Myocyte (in vitro differentiated cells): ENCODE results near the gene DUT. TPM values are rescaled to one million over a fixed set of nuclear protein-coding genes. Genes with fewer than 3 reads are reported as not detected.
"Not testable (repeated sequence)": the region's sequence is repeated elsewhere in the genome, so short reads cannot be mapped to it uniquely, and the experiment has no call there.

Experiments used
- DNase-seq: peaks from one replicate; pipeline ENCODE4 v3.0.0-alpha.2; 2012; ENCODE audit warnings: low read depth
- total RNA-seq: library from RNA; depleted of rRNA; stranded (reverse); fragments of >200 nt; gene quantifications from 2 replicates; pipeline ENCODE4 v1.2.3, GENCODE V29; 2014

Gene DUT
- total RNA-seq, 1 donor from 2014 or later = 80.9 TPM

DNA sequence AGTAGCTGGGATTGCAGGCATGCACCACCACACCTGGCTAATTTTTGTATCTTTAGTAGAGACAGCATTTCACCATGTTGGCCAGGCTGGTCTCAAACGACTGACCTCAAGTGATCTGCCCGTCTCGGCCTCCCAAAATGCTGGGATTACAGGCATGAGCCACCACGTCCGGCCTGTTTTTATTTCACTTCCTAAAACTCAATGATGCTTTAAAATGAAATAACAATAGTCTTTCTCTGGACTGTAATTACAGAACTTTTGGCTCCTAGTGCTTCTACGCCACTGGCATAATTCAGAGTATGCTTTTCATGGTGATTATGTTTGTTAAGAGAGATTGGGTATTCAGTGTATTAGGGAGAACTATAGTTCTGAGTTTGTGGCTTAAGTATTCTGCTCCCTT, 5.0 kb upstream of the DUT start:
- not testable (repeated sequence) for DNase-seq

DNA sequence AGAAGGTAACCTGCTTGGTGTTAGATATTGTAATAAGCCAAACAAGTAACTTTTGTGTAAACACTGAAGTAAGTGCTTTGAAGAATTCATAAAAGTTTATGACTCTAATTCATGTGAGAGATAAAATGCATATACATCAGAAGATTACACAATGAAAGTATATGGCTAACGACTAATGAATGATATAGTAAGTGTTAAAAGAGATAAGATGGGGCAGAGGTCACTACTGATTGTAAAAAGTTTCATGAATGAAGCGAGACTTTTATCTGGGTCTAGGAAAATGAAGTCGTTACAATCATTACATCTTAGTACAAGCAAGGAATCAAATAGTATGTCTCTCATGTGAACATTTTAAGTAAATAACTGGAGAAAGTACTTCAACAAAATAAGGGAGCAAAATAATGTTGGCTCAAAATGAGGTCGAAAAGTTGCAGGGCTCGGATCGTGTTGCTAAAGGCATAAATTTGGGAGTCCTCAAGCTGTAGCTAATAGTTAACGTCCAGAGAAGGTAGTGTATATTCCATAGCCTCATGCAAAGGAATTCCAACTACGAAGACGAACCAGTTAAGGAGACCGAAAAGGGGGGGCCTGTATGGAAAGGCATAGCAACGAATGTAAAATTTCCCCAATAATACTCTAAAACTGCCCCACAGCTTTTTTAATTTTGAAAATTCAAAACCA, 984 bp upstream of the DUT start:
- peak; percentile 8 for DNase-seq

DNA sequence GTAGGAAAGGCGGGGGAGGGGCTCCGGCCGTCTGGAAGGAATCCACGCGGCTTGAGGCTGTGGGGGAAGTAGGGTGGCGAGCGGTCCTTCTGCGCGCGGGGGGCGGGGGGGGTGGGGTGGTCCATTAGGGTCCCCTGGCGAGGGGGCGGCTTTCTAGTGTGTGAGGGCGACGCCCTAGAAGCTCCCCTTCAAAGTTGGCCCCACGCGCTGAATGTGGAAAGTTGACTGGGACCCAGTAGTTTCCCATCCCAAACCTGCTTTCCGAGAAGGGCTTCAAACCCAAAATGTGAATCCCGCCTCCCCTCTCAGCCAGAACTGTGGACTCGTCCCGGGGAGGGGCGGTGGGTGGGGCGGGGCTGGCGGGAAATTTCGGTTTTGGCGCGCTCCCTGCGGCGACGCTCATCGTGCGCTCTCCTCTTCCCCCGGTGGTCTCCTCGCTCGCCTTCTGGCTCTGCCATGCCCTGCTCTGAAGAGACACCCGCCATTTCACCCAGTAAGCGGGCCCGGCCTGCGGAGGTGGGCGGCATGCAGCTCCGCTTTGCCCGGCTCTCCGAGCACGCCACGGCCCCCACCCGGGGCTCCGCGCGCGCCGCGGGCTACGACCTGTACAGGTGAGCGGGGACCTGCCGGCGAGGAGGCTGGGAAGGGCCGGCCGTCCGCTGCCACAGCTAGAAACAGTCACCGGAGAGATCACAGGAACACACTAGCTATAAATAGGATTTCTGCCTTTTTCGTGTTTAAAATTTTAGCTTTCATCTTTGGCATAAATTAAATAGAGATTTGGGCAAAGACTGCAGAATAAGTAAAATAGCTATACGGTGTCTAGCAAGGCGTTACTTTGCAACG, 790 bp downstream of the DUT start:
- peak; percentile 73 for DNase-seq

DNA sequence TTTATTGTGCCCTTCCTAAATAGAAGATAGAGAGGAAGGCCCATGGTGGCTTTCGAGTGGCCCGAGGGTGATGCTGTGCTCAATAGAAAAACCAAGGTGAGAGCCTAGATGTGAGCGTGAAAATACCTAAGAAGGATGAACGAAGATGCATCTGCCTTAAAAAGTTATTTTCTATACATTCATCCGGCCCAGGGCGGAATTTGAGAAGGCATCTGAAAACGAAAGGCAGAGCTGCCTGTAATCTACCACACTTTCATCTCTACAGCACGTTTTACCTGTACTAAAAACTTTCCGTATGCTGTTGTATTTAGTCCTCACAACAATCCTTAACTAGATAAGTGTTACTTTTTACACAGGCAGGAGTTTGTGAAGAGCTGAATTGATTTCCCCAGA, 1.4 kb downstream of the DUT start:
- DNase-seq = no peak

DNA sequence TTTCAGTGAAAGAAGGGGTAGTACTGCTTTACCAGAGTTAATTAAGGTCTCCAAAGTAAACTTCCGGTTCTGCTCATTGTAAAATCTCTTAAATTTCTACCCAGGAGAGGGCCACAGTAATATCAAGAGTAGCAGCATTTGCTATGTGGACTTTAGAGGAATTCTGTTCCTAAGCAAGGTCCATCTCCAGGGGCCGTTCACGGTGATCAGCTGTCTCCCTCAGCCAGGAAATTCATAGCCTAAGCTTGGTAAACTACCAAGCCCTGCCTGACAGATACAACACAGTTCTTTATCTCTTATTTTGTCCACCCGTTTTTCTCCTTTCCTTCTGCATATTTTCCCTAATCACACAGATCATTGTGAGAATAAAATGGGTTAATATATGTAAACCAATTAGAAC, 2.3 kb downstream of the DUT start:
- DNase-seq = no peak

DNA sequence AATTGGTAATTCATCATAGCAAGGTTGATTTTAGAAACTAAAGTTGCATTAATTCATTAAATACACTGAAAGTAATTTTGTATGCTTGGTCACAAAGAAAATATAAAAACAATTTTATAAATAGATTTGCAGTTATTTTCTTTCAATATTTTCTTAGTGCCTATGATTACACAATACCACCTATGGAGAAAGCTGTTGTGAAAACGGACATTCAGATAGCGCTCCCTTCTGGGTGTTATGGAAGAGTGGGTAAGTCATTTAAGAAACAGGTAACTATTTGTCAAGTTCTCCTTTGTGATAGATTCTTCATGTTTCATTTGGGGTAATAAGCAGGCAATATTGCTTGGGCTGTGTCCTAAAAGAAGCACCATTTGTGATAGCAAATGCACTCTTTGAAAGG, 3.0 kb downstream of the DUT start:
- DNase-seq = no peak

DNA sequence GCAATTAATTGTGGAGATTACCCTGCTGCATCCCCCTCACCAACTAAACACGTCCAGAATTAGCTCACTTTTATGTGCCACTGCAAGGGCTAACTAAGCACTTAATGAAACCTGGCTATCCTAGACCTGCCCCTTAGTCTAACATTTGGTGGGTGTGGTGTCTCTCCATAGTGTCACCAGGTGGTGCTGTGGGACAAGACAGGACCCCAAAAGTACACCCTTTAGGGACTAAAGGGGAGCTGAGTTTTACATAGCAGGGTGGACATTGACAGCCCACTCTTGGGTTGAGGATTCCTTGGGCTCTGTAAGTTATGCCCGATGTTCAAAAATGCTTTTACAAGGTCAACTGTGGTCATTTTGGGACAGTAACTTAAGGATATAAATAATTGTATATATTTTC, 5.7 kb downstream of the DUT start:
- DNase-seq = no peak

DNA sequence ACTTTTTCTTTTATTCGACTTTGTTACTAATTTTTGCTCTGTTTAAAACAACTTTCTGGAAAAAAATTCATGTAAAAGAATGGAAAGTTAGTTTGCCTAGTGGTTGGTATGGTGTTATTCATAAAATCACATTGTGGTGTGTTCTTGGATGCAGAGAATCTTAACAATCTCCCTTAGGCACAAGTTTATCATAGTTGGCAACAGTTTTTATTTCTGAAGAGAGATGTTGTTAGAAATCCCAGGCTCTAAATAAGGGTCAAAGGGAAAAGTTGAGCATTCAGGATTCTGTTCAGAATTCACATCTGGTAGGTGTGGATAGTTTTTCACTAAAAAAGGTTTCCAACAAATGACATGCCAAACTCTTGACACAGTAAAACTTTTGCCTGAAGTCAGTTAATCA, 6.4 kb downstream of the DUT start:
- no peak for DNase-seq

DNA sequence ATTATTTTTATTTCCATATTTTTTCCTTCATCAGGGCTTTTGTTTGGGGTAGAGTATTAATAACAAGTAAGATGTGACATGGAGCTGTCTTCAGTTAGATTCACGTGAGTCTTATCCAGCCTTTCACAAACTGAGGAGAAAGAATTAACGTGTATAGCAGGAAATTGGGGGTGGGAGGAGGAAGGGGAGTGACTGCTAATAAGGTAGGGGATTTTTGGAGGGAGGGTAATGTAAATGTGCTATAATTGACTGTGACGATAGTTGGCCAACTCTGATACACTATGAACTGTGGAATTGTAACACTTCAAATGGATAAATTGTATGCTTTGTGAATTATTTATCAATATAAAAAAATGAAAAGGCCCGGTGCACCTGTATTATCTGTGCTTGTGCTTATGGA, 8.9 kb downstream of the DUT start:
- no peak for DNase-seq

DNA sequence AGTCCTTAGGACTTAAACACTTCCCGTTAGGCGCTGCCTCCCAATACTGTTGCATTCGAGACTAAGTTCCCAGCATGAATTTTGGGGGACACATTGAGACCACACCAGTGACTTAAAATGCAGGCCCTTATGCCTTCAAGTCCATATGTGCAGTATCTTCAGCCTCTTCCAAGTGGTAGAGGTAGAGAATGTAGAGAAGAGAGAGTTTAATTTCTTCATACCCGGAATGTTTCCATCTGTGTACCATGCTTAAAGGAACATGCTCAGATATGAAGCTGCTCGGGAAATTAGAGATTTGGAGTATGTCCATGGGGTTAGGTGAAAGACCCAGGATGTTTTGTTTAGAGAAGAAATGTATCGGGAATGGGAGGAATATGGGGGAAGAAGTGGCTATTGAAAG, 12.6 kb downstream of the DUT start:
- no peak for DNase-seq

DNA sequence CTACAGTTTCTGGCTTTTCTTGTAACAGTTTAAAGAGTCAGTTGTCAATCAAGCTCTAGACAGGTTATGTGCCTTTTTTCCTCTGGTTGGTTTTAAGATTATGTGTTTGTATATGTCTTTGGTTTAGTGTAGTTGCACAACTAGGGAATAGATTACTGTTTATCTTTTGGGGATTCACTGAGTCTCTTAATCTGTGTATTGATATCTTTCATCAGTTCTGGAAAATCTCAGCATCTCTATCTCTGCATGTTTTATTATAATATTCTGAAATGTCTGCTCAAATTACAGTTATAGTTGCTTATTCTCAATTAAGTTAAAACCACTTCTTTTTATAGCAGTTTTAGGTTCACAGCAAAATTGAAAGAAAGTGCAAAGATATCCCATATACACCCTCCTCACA, 14.3 kb downstream of the DUT start:
- DNase-seq = no peak

DNA sequence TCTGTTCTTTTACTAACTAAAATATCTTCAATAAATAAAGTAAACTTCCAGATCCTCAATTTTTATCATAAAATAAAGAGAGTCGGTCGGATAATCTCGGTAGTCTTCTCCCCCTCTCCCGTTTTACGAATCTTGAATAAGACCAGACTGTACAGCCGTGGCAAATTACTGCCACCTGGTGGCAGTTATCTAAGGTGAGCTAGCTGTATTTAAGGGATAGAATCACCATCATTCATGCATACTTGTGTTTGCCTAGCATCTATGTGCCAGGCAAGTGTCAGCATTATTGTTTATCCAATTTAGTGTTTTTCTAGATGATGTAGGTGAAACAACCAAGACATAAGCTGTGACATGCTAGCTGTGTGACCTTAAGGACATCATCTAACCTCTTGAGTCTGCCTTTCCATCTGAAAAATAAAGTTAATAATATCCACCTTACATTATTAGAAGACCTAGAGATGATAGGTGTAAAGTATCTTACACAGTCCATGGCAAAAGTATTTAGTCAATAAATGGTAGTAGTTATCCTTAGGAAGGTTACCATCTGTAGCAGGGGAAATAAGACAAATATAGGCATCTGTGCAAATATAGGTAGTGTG, 21.3 kb downstream of the DUT start:
- peak; percentile 70 for DNase-seq

DNA sequence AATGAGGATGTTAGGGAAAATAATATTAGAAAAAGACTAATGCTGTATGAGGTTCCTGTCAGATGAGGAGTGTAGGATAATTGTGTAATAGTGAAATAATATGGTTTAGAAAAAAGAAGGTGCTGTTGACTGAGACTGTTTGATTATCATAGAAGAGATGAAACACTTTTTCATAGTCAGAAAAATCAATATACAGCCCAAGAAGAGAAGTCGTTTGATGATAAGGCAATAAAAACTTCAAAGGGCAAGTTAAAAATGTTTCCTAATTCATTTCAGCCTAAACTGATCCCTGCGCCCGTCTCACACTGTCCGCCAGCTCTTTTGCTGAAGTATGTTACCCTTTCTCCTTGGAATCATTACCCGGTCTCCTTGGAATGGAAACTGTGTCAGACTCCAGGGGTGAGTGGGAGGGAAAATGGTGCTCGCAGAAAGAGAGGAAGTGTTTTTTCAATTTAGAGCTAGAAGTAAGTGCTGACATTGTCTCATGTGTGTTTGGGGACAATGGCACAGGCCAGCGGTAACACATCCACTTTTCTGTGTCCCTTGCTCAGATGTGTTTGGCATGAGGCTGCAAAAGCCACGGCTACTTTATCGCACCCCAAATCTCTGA, 23.6 kb downstream of the DUT start:
- DNase-seq = no peak

DNA sequence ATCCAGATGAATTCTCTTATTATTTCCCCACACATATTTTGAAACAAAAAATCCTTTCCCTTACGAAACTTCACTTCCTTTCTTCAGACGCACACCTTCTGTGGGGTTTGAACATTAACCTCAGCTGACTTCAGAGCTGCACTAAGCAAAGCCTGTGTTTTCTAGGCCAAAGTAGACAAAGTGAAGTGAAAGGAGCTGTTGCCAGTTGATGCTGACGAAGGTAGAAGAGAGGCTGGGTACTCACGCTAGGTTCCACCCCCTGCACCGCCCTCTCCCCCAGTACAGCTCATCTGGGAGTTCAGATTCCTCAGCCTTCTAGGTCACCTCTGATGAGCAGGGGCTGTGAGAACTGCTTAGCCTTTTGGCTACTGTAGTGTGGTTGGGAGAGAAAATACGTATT, 24.1 kb downstream of the DUT start:
- DNase-seq = no peak

DNA sequence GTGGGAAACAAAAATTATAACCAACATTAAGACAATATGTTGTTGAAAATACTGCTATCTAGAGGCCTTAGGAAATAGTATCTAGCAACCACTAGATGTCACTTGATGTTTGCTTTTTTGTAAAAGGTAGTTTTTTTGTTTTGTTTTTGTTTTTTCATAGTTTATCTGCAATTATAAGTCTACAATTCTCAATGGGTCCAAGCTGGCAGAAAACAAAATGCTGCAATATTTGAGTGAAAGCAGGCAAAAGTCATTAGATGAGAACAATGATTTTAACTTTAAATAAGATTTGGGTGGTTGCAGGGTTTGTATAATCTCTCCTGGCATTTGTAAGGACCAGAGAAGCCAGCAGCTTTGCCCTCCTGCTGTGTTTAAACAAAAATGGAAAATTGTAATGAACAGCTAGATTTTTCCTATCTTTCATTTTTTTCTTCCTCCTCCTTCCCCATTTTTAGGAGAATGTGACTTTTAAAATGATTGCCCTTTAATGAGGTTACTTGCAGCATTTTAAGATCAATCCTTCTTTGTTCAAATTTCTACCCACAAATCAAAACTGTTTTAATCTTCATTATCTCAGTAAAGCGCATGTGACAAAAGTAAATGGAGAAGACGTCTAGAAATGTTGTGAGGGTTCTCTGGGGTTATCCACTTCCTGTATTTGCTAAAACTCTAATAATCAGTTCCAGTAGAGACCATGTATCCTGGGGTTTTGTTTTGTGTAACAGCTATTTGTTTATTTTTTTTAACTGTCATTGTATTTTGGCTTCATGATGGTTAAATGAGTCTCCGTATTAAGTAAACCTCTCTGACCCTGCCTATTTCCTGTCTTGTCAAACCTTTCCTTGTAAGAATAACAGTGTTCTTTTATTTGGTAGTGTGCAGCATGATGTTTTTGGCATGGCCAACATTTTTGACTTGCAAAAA, 27.3 kb downstream of the DUT start:
- DNase-seq = peak; percentile 46

DNA sequence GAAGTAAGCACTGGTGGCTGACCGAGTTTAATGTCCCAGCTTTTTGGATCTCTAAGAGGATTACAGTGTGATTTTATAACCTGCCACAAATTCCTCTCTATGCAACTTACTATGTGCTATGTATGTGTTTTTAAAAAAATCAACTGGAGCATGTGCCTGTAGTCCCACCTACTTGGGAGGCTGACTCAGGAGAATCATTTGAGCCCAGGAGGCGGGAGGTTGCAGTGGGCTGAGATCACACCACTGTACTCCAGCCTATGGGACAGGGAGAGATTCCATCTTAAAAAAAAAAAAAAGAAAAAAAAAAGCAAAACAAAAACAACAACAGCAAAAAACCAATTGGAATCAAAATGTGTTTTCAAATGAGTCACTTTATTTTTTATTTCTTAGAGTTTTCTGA, 29.6 kb downstream of the DUT start:
- DNase-seq = peak; percentile 36

DNA sequence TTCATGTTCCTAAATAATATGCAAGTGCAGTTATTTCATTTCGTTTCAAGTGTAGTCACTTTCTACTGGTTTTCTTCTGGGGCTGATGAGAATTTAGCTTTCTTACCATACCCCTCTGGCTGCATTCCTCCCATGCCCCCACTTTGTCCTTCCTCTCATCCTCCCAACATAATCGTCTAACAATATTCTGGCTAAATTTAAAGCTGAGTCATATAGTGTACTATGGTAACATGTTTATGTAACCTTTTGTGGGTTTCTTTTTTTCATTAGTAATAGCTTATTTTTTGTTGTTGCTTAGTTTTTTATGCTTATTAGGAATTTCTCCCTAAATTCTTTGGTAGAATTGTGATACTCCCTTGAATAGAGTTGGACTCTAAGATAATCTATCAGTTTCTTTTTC, 30.5 kb downstream of the DUT start:
- no peak for DNase-seq

DNA sequence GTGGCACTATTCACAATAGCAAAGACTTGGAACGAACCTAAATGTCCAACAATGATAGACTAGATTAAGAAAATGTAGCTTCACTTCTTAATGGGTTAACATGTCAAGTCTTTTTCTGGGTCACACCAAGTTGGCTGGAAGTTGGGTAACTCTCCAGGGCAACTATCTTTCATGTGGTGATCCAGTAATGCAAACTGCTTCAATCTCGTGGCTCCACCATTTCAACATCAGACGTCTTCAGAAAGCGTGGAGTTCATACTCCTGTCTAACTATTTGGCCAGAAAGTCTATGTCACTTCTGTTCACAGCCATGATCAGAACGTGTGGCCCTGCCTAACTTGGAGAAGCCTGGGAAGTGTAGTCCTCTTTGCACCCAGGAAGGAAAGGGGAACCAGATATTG, 32.2 kb downstream of the DUT start:
- no peak for DNase-seq

DNA sequence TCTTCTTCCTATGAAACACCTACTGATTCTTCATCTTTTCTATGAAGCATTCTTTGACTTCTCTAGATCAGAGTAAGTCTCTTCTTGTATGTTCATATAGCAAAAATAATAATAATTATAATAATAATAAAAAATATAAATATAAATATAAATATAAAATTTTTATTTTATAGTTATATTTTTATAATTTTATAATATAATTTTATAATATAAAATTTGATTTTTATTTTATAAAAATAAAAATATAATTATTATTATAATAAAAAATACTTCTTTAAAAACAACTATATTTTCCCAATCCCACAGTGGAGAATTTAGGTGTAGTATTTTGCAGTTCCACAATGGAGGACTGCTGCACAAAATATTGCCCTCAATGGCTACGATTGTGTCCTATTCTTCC, 34.3 kb downstream of the DUT start:
- no peak for DNase-seq

DNA sequence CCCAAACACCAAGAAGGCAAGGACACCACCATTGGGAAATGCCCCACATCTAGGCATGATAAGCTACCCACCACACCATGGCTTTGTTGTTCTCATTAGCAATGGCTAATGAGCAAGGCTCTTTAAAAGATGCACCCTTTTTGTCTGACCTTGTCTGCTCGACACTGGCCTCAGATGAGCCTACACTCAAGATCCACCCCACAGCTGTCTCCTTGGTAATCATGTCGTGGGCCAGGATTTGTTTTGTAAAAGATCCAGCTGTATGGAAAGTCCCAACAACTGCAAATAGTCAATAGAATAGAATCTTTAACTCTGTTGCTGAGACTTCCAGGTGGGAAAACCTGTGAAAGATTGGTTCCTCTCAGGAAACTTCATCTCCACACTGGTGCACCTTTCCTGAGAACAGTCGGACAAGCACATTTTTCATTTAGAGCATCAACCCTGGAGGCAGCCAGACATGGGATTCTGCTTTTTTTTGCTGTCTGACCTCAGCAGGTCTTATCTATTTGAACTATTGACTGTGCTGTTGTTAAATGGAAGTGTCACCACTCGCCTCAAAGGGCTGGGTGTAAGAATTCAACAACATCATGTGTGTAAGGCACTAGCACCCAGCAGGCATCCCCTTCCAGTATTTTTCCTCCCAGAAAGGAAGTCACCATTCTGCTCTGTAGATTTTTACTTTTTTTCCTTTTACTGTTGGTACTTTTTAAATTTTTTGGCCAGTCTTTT, 35.5 kb downstream of the DUT start:
- no peak for DNase-seq
